ENCODE data around the gene PRPF39.
A peak's percentile ranks its signal among the peaks of the same experiment; 100 is the strongest.
"Not testable (repeated sequence)": the region's sequence is repeated elsewhere in the genome, so short reads cannot be mapped to it uniquely, and the experiment has no call there.

The PRPF39 gene

GRCh38 chr14:45135659-45136395, 51.9 kb downstream of the PRPF39 start, which contains the start of gene FANCM:
Gene FANCM, plus strand, starts transcription at chr14:45135930. Its CDS starts 102 bp downstream, at chr14:45136032.
- H3K4me3 Mint-ChIP-seq: peak within 1 kb of the TSS; percentile 92 to 93
- DNase-seq: peak; percentile 83
- peaks cover 12 to 29% of the 10 kb centered on the region in 2 donors for H3K4me1 Mint-ChIP-seq

GRCh38 chr14:45136399-45136798, 52.5 kb downstream of the PRPF39 start:
- H3K36me3 Mint-ChIP-seq: peaks cover 5 to 11% of the 10 kb centered on the region in 2 donors
- DNase-seq (no peak), ATAC-seq (replicated peaks) (no peak)
- H3K4me3 Mint-ChIP-seq: peak overlapping the region; percentile 92 to 93
- H3K4me1 Mint-ChIP-seq: peaks cover 12 to 26% of the 10 kb centered on the region in 2 donors
- H3K27ac Mint-ChIP-seq: peak overlapping the region; percentile 98
- no peaks in the 10 kb centered on the region for H3K27me3 Mint-ChIP-seq
- H3K9me3 Mint-ChIP-seq: no peaks in the 10 kb centered on the region

More at GRCh38 chr14:45135659-45136395, 51.9 kb downstream of the PRPF39 start, which contains the start of gene FANCM:
- Mint-ChIP-seq H3K27me3 (no peaks in the 10 kb centered on the region), H3K9me3 (no peaks in the 10 kb centered on the region), H3K27ac (peak within 1 kb of the TSS; percentile 98), H3K36me3 (peaks cover 5 to 9% of the 10 kb centered on the region in 2 donors)
- ATAC-seq (replicated peaks): peak; percentile 51 to 53

- H3K9me3 Mint-ChIP-seq: no peaks in the 10 kb centered on the region
- no peak for DNase-seq
- H3K36me3 Mint-ChIP-seq: peaks cover 11 to 29% of the 10 kb centered on the region in 2 donors
- no peak overlapping the region for H3K4me3 Mint-ChIP-seq
- H3K4me1 Mint-ChIP-seq: peaks cover 28 to 56% of the 10 kb centered on the region in 2 donors
- ATAC-seq (replicated peaks): no peak
- H3K27ac Mint-ChIP-seq: no peak overlapping the region
- no peaks in the 10 kb centered on the region for H3K27me3 Mint-ChIP-seq
Observed at GRCh38 chr14:45140661-45141187, 56.8 kb downstream of the PRPF39 start.

- peak; percentile 39 to 47 for ATAC-seq (replicated peaks)
- not testable (repeated sequence) for H3K4me3 Mint-ChIP-seq, DNase-seq, H3K27me3 Mint-ChIP-seq, H3K9me3 Mint-ChIP-seq, H3K27ac Mint-ChIP-seq
- H3K36me3 Mint-ChIP-seq: peaks cover 10 to 29% of the 10 kb centered on the region in 2 donors
- peaks cover 28 to 48% of the 10 kb centered on the region in 2 donors for H3K4me1 Mint-ChIP-seq
Observed at GRCh38 chr14:45142083-45142482, 58.2 kb downstream of the PRPF39 start.

GRCh38 chr14:45144658-45145057, 60.7 kb downstream of the PRPF39 start:
- Mint-ChIP-seq H3K9me3 (no peaks in the 10 kb centered on the region), H3K4me3 (no peak overlapping the region), H3K27ac (peak overlapping the region; percentile 84), H3K36me3 (peaks cover 10 to 37% of the 10 kb centered on the region in 2 donors), H3K4me1 (peaks cover 19 to 37% of the 10 kb centered on the region in 2 donors), H3K27me3 (no peaks in the 10 kb centered on the region)
- DNase-seq: peak; percentile 16
- peak; percentile 88 to 92 for ATAC-seq (replicated peaks)

GRCh38 chr14:45145214-45145613, 61.3 kb downstream of the PRPF39 start:
- peak overlapping the region in 1 of 2 donors; percentile 11 for H3K4me3 Mint-ChIP-seq
- DNase-seq (no peak), ATAC-seq (replicated peaks) (peak; percentile 70 to 75)
- H3K27ac Mint-ChIP-seq: peak overlapping the region; percentile 84
- peaks cover 10 to 37% of the 10 kb centered on the region in 2 donors for H3K36me3 Mint-ChIP-seq
- no peaks in the 10 kb centered on the region for H3K27me3 Mint-ChIP-seq
- peaks cover 19 to 34% of the 10 kb centered on the region in 2 donors for H3K4me1 Mint-ChIP-seq
- no peaks in the 10 kb centered on the region for H3K9me3 Mint-ChIP-seq

- Mint-ChIP-seq H3K36me3 (peaks cover 10 to 31% of the 10 kb centered on the region in 2 donors), H3K27me3 (no peaks in the 10 kb centered on the region), H3K27ac (no peak overlapping the region), H3K9me3 (no peaks in the 10 kb centered on the region), H3K4me1 (peaks cover 9 to 10% of the 10 kb centered on the region in 2 donors), H3K4me3 (no peak overlapping the region)
- no peak for ATAC-seq (replicated peaks)
- no peak for DNase-seq
Observed at GRCh38 chr14:45149602-45150001, 65.7 kb downstream of the PRPF39 start.

- DNase-seq (no peak), ATAC-seq (replicated peaks) (no peak)
- no peaks in the 10 kb centered on the region for H3K9me3 Mint-ChIP-seq
- H3K4me1 Mint-ChIP-seq: peaks cover under 1 to 2% of the 10 kb centered on the region in 2 donors
- no peak overlapping the region for H3K4me3 Mint-ChIP-seq
- no peak overlapping the region for H3K27ac Mint-ChIP-seq
- no peaks in the 10 kb centered on the region for H3K27me3 Mint-ChIP-seq
- H3K36me3 Mint-ChIP-seq: peaks cover 6 to 24% of the 10 kb centered on the region in 2 donors
Observed at GRCh38 chr14:45150386-45150890, 66.5 kb downstream of the PRPF39 start.

GRCh38 chr14:45156067-45156466, 72.2 kb downstream of the PRPF39 start:
- H3K4me1 Mint-ChIP-seq: no peaks in the 10 kb centered on the region
- H3K27me3 Mint-ChIP-seq: no peaks in the 10 kb centered on the region
- no peak overlapping the region for H3K4me3 Mint-ChIP-seq
- DNase-seq: no peak
- no peak overlapping the region for H3K27ac Mint-ChIP-seq
- peaks cover 2 to 16% of the 10 kb centered on the region in 2 donors for H3K36me3 Mint-ChIP-seq
- ATAC-seq (replicated peaks): no peak
- no peaks in the 10 kb centered on the region for H3K9me3 Mint-ChIP-seq

All from stimulated activated naive B cell treated with anti-CD40 and anti-IgM and Interleukin-4, amounts not matched to agents 10 μg/mL and 1 μg/mL and 100 μg/mL, for 72 hours (primary cell).